ENCODE measurements around the gene ZNF524.

Gene ZNF524

DNA sequence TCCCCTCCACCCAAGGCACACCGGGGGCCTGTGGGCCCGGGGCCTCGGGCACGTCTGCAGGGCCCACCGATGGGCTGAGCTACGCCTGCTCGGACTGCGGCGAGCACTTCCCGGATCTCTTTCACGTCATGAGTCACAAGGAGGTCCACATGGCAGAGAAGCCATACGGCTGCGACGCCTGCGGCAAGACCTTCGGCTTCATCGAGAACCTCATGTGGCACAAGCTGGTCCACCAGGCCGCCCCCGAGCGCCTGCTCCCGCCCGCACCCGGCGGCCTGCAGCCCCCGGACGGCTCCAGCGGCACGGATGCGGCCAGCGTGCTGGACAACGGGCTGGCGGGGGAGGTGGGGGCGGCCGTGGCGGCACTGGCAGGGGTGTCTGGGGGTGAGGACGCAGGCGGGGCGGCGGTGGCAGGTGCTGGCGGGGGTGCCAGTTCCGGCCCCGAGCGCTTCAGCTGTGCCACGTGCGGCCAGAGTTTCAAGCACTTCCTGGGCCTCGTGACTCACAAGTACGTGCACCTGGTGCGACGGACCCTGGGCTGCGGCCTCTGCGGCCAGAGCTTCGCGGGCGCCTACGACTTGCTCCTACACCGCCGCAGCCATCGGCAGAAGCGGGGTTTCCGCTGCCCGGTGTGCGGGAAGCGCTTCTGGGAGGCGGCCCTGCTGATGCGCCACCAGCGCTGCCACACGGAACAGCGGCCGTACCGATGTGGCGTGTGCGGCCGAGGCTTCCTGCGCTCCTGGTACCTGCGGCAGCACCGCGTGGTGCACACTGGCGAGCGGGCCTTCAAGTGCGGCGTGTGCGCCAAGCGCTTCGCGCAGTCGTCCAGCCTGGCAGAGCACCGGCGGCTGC, 15.7 kb downstream of the ZNF524 start:
- Histone ChIP-seq H3K27ac (ENCODE audit: low read length) (no peak overlapping the region), H3K4me3 (ENCODE audit: low read length) (no peak overlapping the region), H3K36me3 (replicated peaks; ENCODE audit: low read depth, low read length) (peaks cover 38% of the 10 kb centered on the region), H3K4me1 (ENCODE audit: low read length) (peaks cover 23% of the 10 kb centered on the region), H2AFZ (ENCODE audit: low read depth, low read length) (no peak overlapping the region), H3K79me2 (ENCODE audit: low read length) (peaks cover 20% of the 10 kb centered on the region), H4K20me1 (ENCODE audit: insufficient read depth, low read length) (peaks cover 8% of the 10 kb centered on the region), H3K4me2 (ENCODE audit: low read length) (no peak overlapping the region), H3K27me3 (ENCODE audit: low read depth, low read length) (no peaks in the 10 kb centered on the region), H3K9me3 (ENCODE audit: insufficient read depth, low read length) (no peaks in the 10 kb centered on the region), H3K9ac (ENCODE audit: low read length) (no peak overlapping the region)
- no peak for TF ChIP-seq EZH2phosphoT487 (IDR thresholded peaks at IDR 0.05; ENCODE audit: low read depth)
- TF ChIP-seq, protein P1, sequence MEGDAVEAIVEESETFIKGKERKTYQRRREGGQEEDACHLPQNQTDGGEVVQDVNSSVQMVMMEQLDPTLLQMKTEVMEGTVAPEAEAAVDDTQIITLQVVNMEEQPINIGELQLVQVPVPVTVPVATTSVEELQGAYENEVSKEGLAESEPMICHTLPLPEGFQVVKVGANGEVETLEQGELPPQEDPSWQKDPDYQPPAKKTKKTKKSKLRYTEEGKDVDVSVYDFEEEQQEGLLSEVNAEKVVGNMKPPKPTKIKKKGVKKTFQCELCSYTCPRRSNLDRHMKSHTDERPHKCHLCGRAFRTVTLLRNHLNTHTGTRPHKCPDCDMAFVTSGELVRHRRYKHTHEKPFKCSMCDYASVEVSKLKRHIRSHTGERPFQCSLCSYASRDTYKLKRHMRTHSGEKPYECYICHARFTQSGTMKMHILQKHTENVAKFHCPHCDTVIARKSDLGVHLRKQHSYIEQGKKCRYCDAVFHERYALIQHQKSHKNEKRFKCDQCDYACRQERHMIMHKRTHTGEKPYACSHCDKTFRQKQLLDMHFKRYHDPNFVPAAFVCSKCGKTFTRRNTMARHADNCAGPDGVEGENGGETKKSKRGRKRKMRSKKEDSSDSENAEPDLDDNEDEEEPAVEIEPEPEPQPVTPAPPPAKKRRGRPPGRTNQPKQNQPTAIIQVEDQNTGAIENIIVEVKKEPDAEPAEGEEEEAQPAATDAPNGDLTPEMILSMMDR (IDR thresholded peaks at IDR 0.05; ENCODE audit: low read depth, low read length) = no peak

DNA sequence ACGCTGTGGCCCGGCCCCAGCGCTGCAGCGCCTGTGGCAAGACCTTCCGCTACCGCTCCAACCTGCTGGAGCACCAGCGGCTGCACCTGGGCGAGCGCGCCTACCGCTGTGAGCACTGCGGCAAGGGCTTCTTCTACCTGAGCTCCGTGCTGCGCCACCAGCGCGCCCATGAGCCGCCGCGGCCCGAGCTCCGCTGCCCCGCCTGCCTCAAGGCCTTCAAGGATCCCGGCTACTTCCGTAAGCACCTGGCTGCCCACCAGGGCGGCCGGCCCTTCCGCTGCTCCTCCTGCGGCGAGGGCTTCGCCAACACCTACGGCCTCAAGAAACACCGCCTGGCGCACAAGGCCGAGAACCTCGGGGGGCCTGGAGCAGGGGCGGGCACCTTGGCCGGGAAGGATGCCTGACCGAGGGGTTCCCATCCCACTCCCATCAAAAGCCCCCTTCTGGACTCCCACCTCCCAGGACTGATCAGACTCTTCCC, 16.3 kb downstream of the ZNF524 start:
- peaks cover 13% of the 10 kb centered on the region for H3K79me2 ChIP-seq (ENCODE audit: low read length)
- no peak overlapping the region for H3K27ac ChIP-seq (ENCODE audit: low read length)
- no peaks in the 10 kb centered on the region for H3K9me3 ChIP-seq (ENCODE audit: insufficient read depth, low read length)
- no peak overlapping the region for H3K4me2 ChIP-seq (ENCODE audit: low read length)
- no peak overlapping the region for H3K9ac ChIP-seq (ENCODE audit: low read length)
- no peak overlapping the region for H2AFZ ChIP-seq (ENCODE audit: low read depth, low read length)
- peaks cover 17% of the 10 kb centered on the region for H3K4me1 ChIP-seq (ENCODE audit: low read length)
- H3K4me3 ChIP-seq (ENCODE audit: low read length) = no peak overlapping the region
- H3K27me3 ChIP-seq (ENCODE audit: low read depth, low read length) = no peaks in the 10 kb centered on the region
- peaks cover 8% of the 10 kb centered on the region for H4K20me1 ChIP-seq (ENCODE audit: insufficient read depth, low read length)
- TF ChIP-seq EZH2phosphoT487 (IDR thresholded peaks at IDR 0.05; ENCODE audit: low read depth) = no peak
- TF ChIP-seq, protein P1 (IDR thresholded peaks at IDR 0.05; ENCODE audit: low read depth, low read length) = no peak
- peaks cover 37% of the 10 kb centered on the region for H3K36me3 ChIP-seq (replicated peaks; ENCODE audit: low read depth, low read length)

DNA sequence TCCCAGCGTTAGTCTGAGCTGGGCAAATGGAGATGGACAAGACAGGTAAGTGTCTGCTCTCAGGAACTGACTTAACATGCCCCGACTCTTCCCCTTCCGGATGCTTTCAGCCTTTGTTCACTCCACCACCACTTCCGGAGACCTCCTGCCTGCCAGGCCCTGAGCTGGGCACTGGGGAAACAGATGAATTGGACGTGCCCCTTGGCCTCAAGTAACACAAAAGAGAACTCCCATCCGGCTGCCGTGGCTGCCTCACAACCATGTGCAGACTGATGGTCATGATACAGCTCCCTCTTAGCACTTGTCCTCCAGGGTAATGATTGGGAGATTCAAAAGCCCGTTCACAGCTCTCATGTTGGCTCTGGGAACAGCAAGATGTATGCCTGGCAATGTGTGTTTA, 17.3 kb downstream of the ZNF524 start:
- Histone ChIP-seq H3K27me3 (ENCODE audit: low read depth, low read length) (no peaks in the 10 kb centered on the region), H3K36me3 (replicated peaks; ENCODE audit: low read depth, low read length) (peaks cover 37% of the 10 kb centered on the region), H3K4me3 (ENCODE audit: low read length) (no peak overlapping the region), H3K9ac (ENCODE audit: low read length) (no peak overlapping the region), H4K20me1 (ENCODE audit: insufficient read depth, low read length) (peaks cover 8% of the 10 kb centered on the region), H3K9me3 (ENCODE audit: insufficient read depth, low read length) (no peaks in the 10 kb centered on the region), H3K27ac (ENCODE audit: low read length) (no peak overlapping the region), H3K4me1 (ENCODE audit: low read length) (peaks cover 7% of the 10 kb centered on the region), H2AFZ (ENCODE audit: low read depth, low read length) (no peak overlapping the region), H3K4me2 (ENCODE audit: low read length) (no peak overlapping the region), H3K79me2 (ENCODE audit: low read length) (peaks cover 9% of the 10 kb centered on the region)
- no peak for TF ChIP-seq EZH2phosphoT487 (IDR thresholded peaks at IDR 0.05; ENCODE audit: low read depth)
- TF ChIP-seq, protein P1 (IDR thresholded peaks at IDR 0.05; ENCODE audit: low read depth, low read length) = no peak

DNA sequence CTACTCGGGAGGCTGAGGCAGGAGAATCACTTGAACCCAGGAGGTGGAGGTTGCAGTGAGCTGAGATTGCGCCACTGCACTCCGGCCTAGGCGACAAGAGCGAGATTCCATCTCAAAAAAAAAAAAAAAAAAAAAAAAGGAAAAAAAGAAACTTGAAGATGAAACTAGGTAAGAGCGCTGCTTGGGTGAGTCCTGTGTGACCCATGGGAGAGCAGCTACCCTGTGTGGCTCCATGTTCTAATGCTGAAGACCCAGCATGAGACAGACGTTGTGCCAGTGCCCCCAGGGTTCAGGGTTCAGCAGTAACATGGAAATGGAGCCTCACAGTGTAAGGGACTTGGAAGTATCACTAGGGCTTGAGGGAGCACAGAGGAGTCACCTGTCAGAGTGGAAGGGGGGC, 18.3 kb downstream of the ZNF524 start:
- Histone ChIP-seq H3K27ac (ENCODE audit: low read length) (no peak overlapping the region), H3K9me3 (ENCODE audit: insufficient read depth, low read length) (no peaks in the 10 kb centered on the region), H3K9ac (ENCODE audit: low read length) (no peak overlapping the region), H3K4me3 (ENCODE audit: low read length) (no peak overlapping the region), H3K27me3 (ENCODE audit: low read depth, low read length) (no peaks in the 10 kb centered on the region), H3K79me2 (ENCODE audit: low read length) (no peaks in the 10 kb centered on the region; the same call in 1 of the 2 replicates), H3K4me1 (ENCODE audit: low read length) (no peaks in the 10 kb centered on the region), H3K4me2 (ENCODE audit: low read length) (no peak overlapping the region), H3K36me3 (replicated peaks; ENCODE audit: low read depth, low read length) (peaks cover 37% of the 10 kb centered on the region), H2AFZ (ENCODE audit: low read depth, low read length) (no peak overlapping the region), H4K20me1 (ENCODE audit: insufficient read depth, low read length) (0 out of 2 replicates have a peak, but pooled peaks cover 3% of the 10 kb centered on the region)
- no peak for TF ChIP-seq EZH2phosphoT487 (IDR thresholded peaks at IDR 0.05; ENCODE audit: low read depth)
- TF ChIP-seq, protein P1 (IDR thresholded peaks at IDR 0.05; ENCODE audit: low read depth, low read length) = no peak

Data from OCI-LY3 (cell line).